PC-3 (cell line): ENCODE measurements around the gene ARHGAP9. TPM values are rescaled to one million over a fixed set of nuclear protein-coding genes. Genes with fewer than 3 reads are reported as not detected.

ENCODE experiments used
- ATAC-seq: fragments of 200-7000 bp; cut with Tn5 transposase; 2 replicates; pipeline ENCODE4 v1.9.1; 2020; ENCODE audit warnings: mild to moderate bottlenecking, moderate library complexity
- BruUV-seq: library from RNA; stranded (reverse); fragments of 400-500 nt; replicated peaks from 2 replicates; lab custom pipeline; 2021; lab: Mats Ljungman, UMichigan
- CTCF ChIA-PET: fragments of 300-600 bp; sonication (Branson Sonifier 250); formaldehyde crosslinking; loops from one replicate; lab custom pipeline; 2022; ENCODE audit warnings: antibody characterized with exemption; lab: Charles Lee
- POLR2A ChIA-PET: fragments of 300-600 bp; sonication (Branson Sonifier 250); formaldehyde crosslinking; loops from one replicate; lab custom pipeline; 2022; ENCODE audit warnings: antibody characterized with exemption; ENCODE audit not compliant: unreplicated experiment; lab: Charles Lee
- DNase-seq: peaks from one replicate; pipeline ENCODE4 v3.0.0-alpha.2; 2015
- H2AFZ ChIP-seq: fragments of 300-600 bp; sonication (generic); 2 replicates; pipeline ENCODE4 v1.6.0; 2016; ENCODE audit warnings: antibody characterized with exemption, low read length
- H3F3A ChIP-seq: fragments of 300-600 bp; sonication (generic); one replicate; pipeline ENCODE4 v1.6.0; 2017; ENCODE audit warnings: antibody characterized with exemption, low read length, control low read depth, mild to moderate bottlenecking; ENCODE audit not compliant: unreplicated experiment
- H3K27ac ChIP-seq: fragments of 300-600 bp; sonication (generic); 2 replicates; pipeline ENCODE4 v1.5.1; 2016; ENCODE audit warnings: mild to moderate bottlenecking, low read length
- H3K27me3 ChIP-seq: fragments of 300-600 bp; sonication (generic); 2 replicates; pipeline ENCODE4 v1.6.1; 2016; ENCODE audit warnings: low read length, mixed read lengths
- H3K36me3 ChIP-seq: fragments of 300-600 bp; sonication (generic); 2 replicates; pipeline ENCODE4 v1.6.1; 2016; ENCODE audit warnings: low read depth, mixed run types, low read length, mixed read lengths
- H3K4me1 ChIP-seq: fragments of 300-600 bp; sonication (generic); 2 replicates; pipeline ENCODE4 v1.5.1; 2016; ENCODE audit warnings: low read length; ENCODE audit not compliant: insufficient read depth
- H3K4me2 ChIP-seq: fragments of 300-600 bp; sonication (generic); 2 replicates; pipeline ENCODE4 v1.6.0; 2016; ENCODE audit warnings: low read length
- H3K4me3 ChIP-seq: fragments of 300-600 bp; sonication (generic); 2 replicates; pipeline ENCODE4 v1.5.1; 2016; ENCODE audit warnings: mild to moderate bottlenecking, low read length, mixed read lengths
- H3K79me2 ChIP-seq: fragments of 300-600 bp; sonication (generic); 2 replicates; pipeline ENCODE4 v1.6.1; 2017; ENCODE audit warnings: low read length, mixed read lengths
- H3K9ac ChIP-seq: fragments of 300-600 bp; sonication (generic); 2 replicates; pipeline ENCODE4 v1.6.0; 2016; ENCODE audit warnings: mild to moderate bottlenecking, low read length
- H3K9me2 ChIP-seq: fragments of 300-600 bp; sonication (generic); replicated peaks from 2 replicates; pipeline ENCODE4 v1.6.1; 2016; ENCODE audit warnings: mixed run types, low read length, mixed read lengths
- H3K9me3 ChIP-seq: fragments of 300-600 bp; sonication (generic); 2 replicates; pipeline ENCODE4 v1.6.1; 2016; ENCODE audit warnings: low read length, mixed read lengths
- H4K20me1 ChIP-seq: fragments of 300-600 bp; sonication (generic); 2 replicates; pipeline ENCODE4 v1.6.1; 2016; ENCODE audit warnings: low read length, mixed read lengths
- CTCF ChIP-seq: fragments of 300-600 bp; sonication (generic); conservative IDR thresholded peaks from 2 replicates; pipeline ENCODE4 v1.5.1; 2017; ENCODE audit warnings: antibody characterized with exemption, low read depth, mild to moderate bottlenecking, low read length
- EZH2 ChIP-seq: fragments of 300-600 bp; sonication (generic); IDR thresholded peaks from one replicate; pipeline ENCODE4 v1.6.1; 2017; ENCODE audit warnings: antibody characterized with exemption, mild to moderate bottlenecking, low read length; ENCODE audit not compliant: unreplicated experiment
- EZH2phosphoT487 ChIP-seq: fragments of 300-600 bp; sonication (generic); IDR thresholded peaks from 2 replicates; pipeline ENCODE4 v1.6.1; 2018; ENCODE audit warnings: mild to moderate bottlenecking, antibody characterized with exemption, low read length, borderline replicate concordance
- intact Hi-C: fragments of 100-400 bp; cut with micrococcal nuclease; formaldehyde crosslinking; loops from 2 replicates; pipeline ENCODE4 v1.9.0; 2023
- total RNA-seq: library from RNA; depleted of rRNA; stranded (reverse); fragments of >200 nt; gene quantifications from 2 replicates; pipeline ENCODE4 v1.2.3, GENCODE V29; 2014

Gene ARHGAP9
- total RNA-seq, 1 experiment from 2014 or later = not detected

- no peaks in the 10 kb centered on the region for H4K20me1 ChIP-seq
- no peaks in the 10 kb centered on the region for H3K36me3 ChIP-seq
- H2AFZ ChIP-seq = peak overlapping the region; percentile 37
- no TSS peak for BruUV-seq
- intact Hi-C loops = loop anchor here (1.0 kb wide), 2 partner anchors 146 to 190 kb away; no protein-coding TSS in a partner anchor
- H3F3A ChIP-seq = no peaks in the 10 kb centered on the region
- TF ChIP-seq EZH2phosphoT487 = no peak
- TF ChIP-seq EZH2 = no peak
- TF ChIP-seq CTCF = peak; percentile 94
- peak overlapping the region; percentile 53 for H3K9ac ChIP-seq
- DNase-seq = peak; percentile 86
- no peak overlapping the region for H3K4me3 ChIP-seq
- peak overlapping the region; percentile 55; the same call in 1 of the 2 replicates for H3K4me2 ChIP-seq
- POLR2A ChIA-PET = no interaction called here
- H3K27me3 ChIP-seq = no peaks in the 10 kb centered on the region
- H3K79me2 ChIP-seq = no peaks in the 10 kb centered on the region
- no peaks in the 10 kb centered on the region for H3K9me2 ChIP-seq
- CTCF ChIA-PET = interaction anchor here (0.5 to 2.7 kb wide), 10 partner anchors 23 to 239 kb away, joined by 4 to 75 read pairs (median 4); no protein-coding TSS in a partner anchor
- peak overlapping the region; percentile 64 for H3K27ac ChIP-seq
- H3K9me3 ChIP-seq = no peaks in the 10 kb centered on the region
- peaks cover 18% of the 10 kb centered on the region for H3K4me1 ChIP-seq
- ATAC-seq = peak; percentile 73
These were observed 26.6 kb downstream of the ARHGAP9 start for GRCh38 chr12:57452937-57453509.

- H3K27ac ChIP-seq = peak overlapping the region; percentile 64
- ATAC-seq (peak; percentile 59), DNase-seq (peak; percentile 64)
- peaks cover 18% of the 10 kb centered on the region for H3K4me1 ChIP-seq
- H3K9me2 ChIP-seq = no peaks in the 10 kb centered on the region
- peak overlapping the region; percentile 37 for H2AFZ ChIP-seq
- intact Hi-C loops = no loop called here
- H4K20me1 ChIP-seq = no peaks in the 10 kb centered on the region
- H3K27me3 ChIP-seq = no peaks in the 10 kb centered on the region
- CTCF ChIA-PET = interaction anchor here (0.6 to 2.7 kb wide), 9 partner anchors 34 to 239 kb away, joined by 3 to 75 read pairs (median 4); no protein-coding TSS in a partner anchor
- no peaks in the 10 kb centered on the region for H3K9me3 ChIP-seq
- no peaks in the 10 kb centered on the region for H3F3A ChIP-seq
- no peak overlapping the region for H3K4me3 ChIP-seq
- BruUV-seq = no TSS peak
- POLR2A ChIA-PET = interaction anchor here (0.6 kb wide), 1 partner anchor 23 kb away, joined by 3 read pairs; no protein-coding TSS in a partner anchor
- no peak for TF ChIP-seq EZH2phosphoT487
- no peak for TF ChIP-seq CTCF
- no peak for TF ChIP-seq EZH2
- H3K79me2 ChIP-seq = no peaks in the 10 kb centered on the region
- no peaks in the 10 kb centered on the region for H3K36me3 ChIP-seq
- peak overlapping the region; percentile 53 for H3K9ac ChIP-seq
- H3K4me2 ChIP-seq = peak overlapping the region; percentile 55
These were observed 27.3 kb downstream of the ARHGAP9 start for GRCh38 chr12:57452181-57452936.
